Gastrocnemius medialis (tissue), 4 donors: ENCODE results near the gene BCCIP.

ENCODE experiments used
- CTCF ChIP-seq, 5 experiments: fragments of 450-650 bp in 3 of 5; fragments of 200-600 bp in 2 of 5; sonication (generic) in 2 of 5; IDR thresholded peaks in 4 of 5; conservative IDR thresholded peaks in 1 of 5; 1 replicate in 4 of 5; 2 replicates in 1 of 5; pipeline ENCODE4 v1.5.1; 2016 to 2019; ENCODE audit warnings: antibody characterized with exemption in 5 of 5, mild to moderate bottlenecking in 3 of 5, moderate library complexity in 3 of 5
- POLR2A ChIP-seq, 2 donors: fragments of 450-650 bp; IDR thresholded peaks; one replicate each; pipeline ENCODE4 v1.6.1; 2017; ENCODE audit warnings: antibody characterized with exemption in 2 of 2, mild to moderate bottlenecking in 2 of 2, moderate library complexity in 2 of 2

GRCh38 chr10:125822878-125823662 is at the start of gene BCCIP, which contains the start of gene UROS:
- TF ChIP-seq CTCF (IDR thresholded peaks at IDR 0.05 in 4 of 5, conservative IDR thresholded peaks at IDR 0.05 in 1 of 5) (peak in 2 of 5 experiments; percentile 18 to 22), POLR2A (IDR thresholded peaks at IDR 0.05) (peak; percentile 62 to 69)
